ENCODE measurements around the gene PNISR.
"Not testable (repeated sequence)": the region's sequence is repeated elsewhere in the genome, so short reads cannot be mapped to it uniquely, and the experiment has no call there.

Gene PNISR

GRCh38 chr6:99424761-99425646 is at the start of gene PNISR:
PNISR (minus strand) TSS chr6:99425308; CDS start chr6:99414659, 10,649 bp downstream.
- in situ Hi-C loops (cut with MboI; ENCODE audit: low sequenced_read_pairs), result no loop called here

GRCh38 chr6:99473730-99474129 is 48.6 kb upstream of the PNISR start:
- in situ Hi-C loops (cut with MboI; ENCODE audit: low sequenced_read_pairs), result no loop called here

- in situ Hi-C loops (cut with MboI; ENCODE audit: low sequenced_read_pairs), result no loop called here
Measured at GRCh38 chr6:99471638-99472037, 46.5 kb upstream of the PNISR start.

GRCh38 chr6:99467509-99468106 is 42.5 kb upstream of the PNISR start:
- in situ Hi-C loops (cut with MboI; ENCODE audit: low sequenced_read_pairs), result no loop called here

- in situ Hi-C loops (cut with MboI; ENCODE audit: low sequenced_read_pairs), result not testable (repeated sequence)
Measured at GRCh38 chr6:99459133-99459532, 34.0 kb upstream of the PNISR start.

GRCh38 chr6:99458319-99458718 is 33.2 kb upstream of the PNISR start:
- in situ Hi-C loops (cut with MboI; ENCODE audit: low sequenced_read_pairs), result no loop called here

GRCh38 chr6:99446076-99446475 is 21.0 kb upstream of the PNISR start:
- in situ Hi-C loops (cut with MboI; ENCODE audit: low sequenced_read_pairs), result no loop called here

- in situ Hi-C loops (cut with MboI; ENCODE audit: low sequenced_read_pairs), result no loop called here
Measured at GRCh38 chr6:99434702-99435530, 9.8 kb upstream of the PNISR start.

- in situ Hi-C loops (cut with MboI; ENCODE audit: low sequenced_read_pairs), result no loop called here
Measured at GRCh38 chr6:99432877-99433276, 7.8 kb upstream of the PNISR start.

- in situ Hi-C loops (cut with MboI; ENCODE audit: low sequenced_read_pairs), result no loop called here
Measured at GRCh38 chr6:99431901-99432300, 6.8 kb upstream of the PNISR start.

- in situ Hi-C loops (cut with MboI; ENCODE audit: low sequenced_read_pairs), result no loop called here
Measured at GRCh38 chr6:99427988-99428387, 2.9 kb upstream of the PNISR start.

- in situ Hi-C loops (cut with MboI; ENCODE audit: low sequenced_read_pairs), result no loop called here
Measured at GRCh38 chr6:99426451-99426757, 1.3 kb upstream of the PNISR start.

GRCh38 chr6:99425647-99426450 is 741 bp upstream of the PNISR start:
- in situ Hi-C loops (cut with MboI; ENCODE audit: low sequenced_read_pairs), result no loop called here

GRCh38 chr6:99424022-99424421 is 1.1 kb downstream of the PNISR start:
- in situ Hi-C loops (cut with MboI; ENCODE audit: low sequenced_read_pairs), result no loop called here

GRCh38 chr6:99422912-99423311 is 2.2 kb downstream of the PNISR start:
- in situ Hi-C loops (cut with MboI; ENCODE audit: low sequenced_read_pairs), result no loop called here

- in situ Hi-C loops (cut with MboI; ENCODE audit: low sequenced_read_pairs), result no loop called here
Measured at GRCh38 chr6:99416892-99417767, 8.0 kb downstream of the PNISR start.

GRCh38 chr6:99416226-99416625 is 8.9 kb downstream of the PNISR start:
- in situ Hi-C loops (cut with MboI; ENCODE audit: low sequenced_read_pairs), result no loop called here

GRCh38 chr6:99415446-99415845 is 9.7 kb downstream of the PNISR start:
- in situ Hi-C loops (cut with MboI; ENCODE audit: low sequenced_read_pairs), result no loop called here

GRCh38 chr6:99412065-99412464 is 13.0 kb downstream of the PNISR start:
- in situ Hi-C loops (cut with MboI; ENCODE audit: low sequenced_read_pairs), result no loop called here

- in situ Hi-C loops (cut with MboI; ENCODE audit: low sequenced_read_pairs), result no loop called here
Measured at GRCh38 chr6:99409672-99410071, 15.4 kb downstream of the PNISR start.
